Loucy (cell line): Measurements from ENCODE around the gene TNFRSF1B.

Source experiments
- CTCF ChIP-seq: fragments of 200-600 bp; sonication (generic); conservative IDR thresholded peaks from 2 replicates; pipeline ENCODE4 v1.5.1; 2014; ENCODE audit warnings: mild to moderate bottlenecking, antibody characterized with exemption, low read length
- EZH2phosphoT487 ChIP-seq: fragments of 200-600 bp; IDR thresholded peaks from 2 replicates; pipeline ENCODE4 v1.6.1; 2018; ENCODE audit warnings: antibody characterized with exemption, mild to moderate bottlenecking, moderate library complexity, borderline replicate concordance

- TF ChIP-seq CTCF (no peak), EZH2phosphoT487 (no peak)
Observed at GRCh38 chr1:12229386-12229834, 62.6 kb downstream of the TNFRSF1B start.
